GM23338 (cell line): ENCODE measurements around the gene RHOG. TPM values are rescaled to one million over a fixed set of nuclear protein-coding genes. Genes with fewer than 3 reads are reported as not detected.

Experiments used
- ATAC-seq: fragments of 200-7000 bp; cut with Tn5 transposase; 3 replicates; pipeline ENCODE4 v1.9.1; 2020
- DNase-seq: peaks from one replicate; pipeline ENCODE4 v3.0.0-alpha.2; 2015; ENCODE audit warnings: low spot score
- H2AFZ ChIP-seq: fragments of 200-600 bp; sonication (generic); 2 replicates; pipeline ENCODE4 v1.8.0; 2016; ENCODE audit warnings: antibody characterized with exemption, mild to moderate bottlenecking, moderate library complexity
- H3F3A ChIP-seq: fragments of 200-600 bp; sonication (generic); replicated peaks from 2 replicates; pipeline ENCODE4 v1.8.0; 2017; ENCODE audit warnings: antibody characterized with exemption, mixed run types, low read depth
- H3K27ac ChIP-seq: fragments of 200-600 bp; sonication (generic); 2 replicates; pipeline ENCODE4 v1.6.1; 2016; ENCODE audit warnings: low read depth
- H3K27me3 ChIP-seq: fragments of 200-600 bp; sonication (generic); 2 replicates; pipeline ENCODE4 v1.8.0; 2016; ENCODE audit warnings: mild to moderate bottlenecking, mixed run types, moderate library complexity; ENCODE audit not compliant: insufficient read depth
- H3K36me3 ChIP-seq: fragments of 200-600 bp; sonication (generic); 2 replicates; pipeline ENCODE4 v1.8.0; 2016; ENCODE audit warnings: mild to moderate bottlenecking; ENCODE audit not compliant: insufficient read depth
- H3K4me1 ChIP-seq: fragments of 200-600 bp; sonication (generic); 2 replicates; pipeline ENCODE4 v1.8.0; 2016; ENCODE audit warnings: mild to moderate bottlenecking, moderate library complexity; ENCODE audit not compliant: insufficient read depth
- H3K4me2 ChIP-seq: fragments of 200-600 bp; sonication (generic); 2 replicates; pipeline ENCODE4 v1.7.1; 2017; ENCODE audit warnings: mixed run types
- H3K4me3 ChIP-seq: fragments of 200-600 bp; sonication (generic); 2 replicates; pipeline ENCODE4 v1.6.1; 2016; ENCODE audit warnings: mixed run types
- H3K79me2 ChIP-seq: fragments of 200-600 bp; sonication (generic); replicated peaks from 2 replicates; pipeline ENCODE4 v1.8.0; 2017; ENCODE audit warnings: mild to moderate bottlenecking; ENCODE audit not compliant: insufficient read depth
- H3K9me2 ChIP-seq: fragments of 200-600 bp; sonication (generic); 2 replicates; pipeline ENCODE4 v1.8.0; 2017; ENCODE audit not compliant: insufficient read depth
- H4K20me1 ChIP-seq: fragments of 200-600 bp; sonication (generic); replicated peaks from 2 replicates; pipeline ENCODE4 v1.8.0; 2017; ENCODE audit warnings: mild to moderate bottlenecking; ENCODE audit not compliant: insufficient read depth
- H3K27ac Mint-ChIP-seq: 2 replicates; pipeline ENCODE4 v1.8.0; 2020; ENCODE audit warnings: inconsistent platforms, mild to moderate bottlenecking, moderate library complexity, mixed read lengths
- H3K27me3 Mint-ChIP-seq: 3 replicates; pipeline ENCODE4 v1.8.0; 2022; ENCODE audit warnings: low read depth, mild to moderate bottlenecking, moderate library complexity, mixed read lengths, inconsistent platforms; ENCODE audit not compliant: insufficient read depth, poor library complexity
- H3K36me3 Mint-ChIP-seq: 3 replicates; pipeline ENCODE4 v1.8.0; 2021; ENCODE audit warnings: low read depth, mild to moderate bottlenecking, inconsistent platforms, moderate library complexity, mixed read lengths
- H3K4me1 Mint-ChIP-seq: 3 replicates; pipeline ENCODE4 v1.8.0; 2020; ENCODE audit warnings: mild to moderate bottlenecking, inconsistent platforms, mixed read lengths
- H3K4me3 Mint-ChIP-seq: 3 replicates; pipeline ENCODE4 v1.8.0; 2021; ENCODE audit warnings: moderate library complexity, mild to moderate bottlenecking, inconsistent platforms, mixed read lengths
- H3K9me3 Mint-ChIP-seq: 3 replicates; pipeline ENCODE4 v1.8.0; 2020; ENCODE audit warnings: moderate library complexity, mild to moderate bottlenecking, inconsistent platforms, mixed read lengths
- CREB1 ChIP-seq: fragments of 250-450 bp; sonication (Bioruptor Pico); IDR thresholded peaks from 2 replicates; pipeline ENCODE4 v1.5.0; 2020; ENCODE audit warnings: low read depth, mild to moderate bottlenecking, moderate library complexity
- EZH2 ChIP-seq: fragments of 200-600 bp; sonication (generic); IDR thresholded peaks from one replicate; pipeline ENCODE4 v1.8.0; 2017; ENCODE audit warnings: antibody characterized with exemption, mild to moderate bottlenecking, low read depth; ENCODE audit not compliant: unreplicated experiment
- EZH2phosphoT487 ChIP-seq: fragments of 200-600 bp; sonication (generic); IDR thresholded peaks from one replicate; pipeline ENCODE4 v1.8.1; 2018; ENCODE audit warnings: antibody characterized with exemption; ENCODE audit not compliant: unreplicated experiment
- JUNB ChIP-seq: IDR thresholded peaks from one replicate; pipeline ENCODE4 v1.6.1; 2016; ENCODE audit warnings: antibody characterized with exemption; ENCODE audit not compliant: unreplicated experiment
- NANOG ChIP-seq: IDR thresholded peaks from 2 replicates; pipeline ENCODE4 v1.6.1; 2016; ENCODE audit warnings: antibody characterized with exemption, borderline replicate concordance
- POLR2AphosphoS5 ChIP-seq: IDR thresholded peaks from 2 replicates; pipeline ENCODE4 v1.6.1; 2016; ENCODE audit warnings: antibody characterized with exemption, low read depth
- STAT1 ChIP-seq: IDR thresholded peaks from one replicate; pipeline ENCODE4 v1.6.1; 2016; ENCODE audit warnings: antibody characterized with exemption; ENCODE audit not compliant: unreplicated experiment
- ZNF114 ChIP-seq: fragments of 250-450 bp; sonication (Bioruptor Pico); IDR thresholded peaks from 2 replicates; pipeline ENCODE4 v1.5.0; 2020; ENCODE audit warnings: mild to moderate bottlenecking, moderate library complexity
- ZNF331 ChIP-seq: fragments of 250-450 bp; sonication (Bioruptor Pico); IDR thresholded peaks from 2 replicates; pipeline ENCODE4 v1.5.0; 2020; ENCODE audit warnings: low read depth, mild to moderate bottlenecking, moderate library complexity
- polyA plus RNA-seq: library from polyadenylated mRNA; unstranded; fragments of >200 nt; fragmentation: Nextera tagmentation; extraction: Ambion mirVana; gene quantifications from 2 replicates; pipeline ENCODE4 v1.2.1, GENCODE V29; 2016
- total RNA-seq: library from RNA; depleted of rRNA; stranded (reverse); fragments of >200 nt; shearing (Covaris generic); gene quantifications from 2 replicates; pipeline ENCODE4 v1.2.3, GENCODE V29; 2014
- TF ChIP-seq, protein P1 (sequence below): IDR thresholded peaks from one replicate; pipeline ENCODE4 v1.6.1; 2018; ENCODE audit warnings: antibody characterized with exemption; ENCODE audit not compliant: unreplicated experiment
- TF ChIP-seq, protein P2 (sequence below), 2 experiments: fragments of 200-600 bp in 1 of 2; sonication (generic) in 1 of 2; conservative IDR thresholded peaks; 2 replicates each; pipeline versions ENCODE4 v1.5.1 to v1.6.1; 2016 to 2017; ENCODE audit warnings: antibody characterized with exemption in 2 of 2, low read depth in 2 of 2, mild to moderate bottlenecking in 2 of 2, moderate library complexity in 1 of 2
- TF ChIP-seq, protein P3 (sequence below): fragments of 250-450 bp; sonication (Bioruptor Pico); IDR thresholded peaks from 2 replicates; pipeline ENCODE4 v1.5.0; 2020; ENCODE audit warnings: mild to moderate bottlenecking, moderate library complexity
- TF ChIP-seq, protein P4 (sequence below): IDR thresholded peaks from 2 replicates; pipeline ENCODE4 v1.6.1; 2016; ENCODE audit warnings: antibody characterized with exemption

RHOG gene
- total and polyA plus RNA-seq, 2 experiments from 2014 or later, result 26.3 to 38.6 TPM

DNA sequence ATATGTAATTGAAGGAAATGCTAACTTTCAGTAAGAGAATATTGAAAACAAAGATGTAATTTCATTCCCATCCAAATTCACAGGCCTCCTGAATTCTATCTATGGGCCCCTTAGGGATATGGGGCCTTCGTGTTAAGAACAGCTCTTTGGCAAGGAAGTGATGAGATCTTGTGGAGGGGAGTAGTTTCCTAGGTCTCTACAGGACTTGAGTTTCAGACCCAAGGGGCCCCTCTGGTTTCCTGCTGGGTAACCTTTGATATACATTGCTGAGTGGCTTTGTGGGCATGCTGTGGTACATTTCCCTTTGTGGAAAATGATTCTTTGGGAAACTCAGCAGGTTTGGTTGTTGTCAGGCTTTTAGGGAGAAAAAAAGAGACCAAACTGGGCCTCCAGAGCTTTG is 20.9 kb upstream of the RHOG start:
- Histone ChIP-seq H4K20me1 (peaks cover 11% of the 10 kb centered on the region), H3K4me3 (peak overlapping the region; percentile 34; the same call in 1 of the 2 replicates), H3K27me3 (peaks cover 10% of the 10 kb centered on the region), H3K4me1 (peaks cover 43% of the 10 kb centered on the region), H3K9me2 (no peaks in the 10 kb centered on the region), H3K27ac (no peak overlapping the region), H3K79me2 (0 out of 2 replicates have a peak, but pooled peaks cover 4% of the 10 kb centered on the region), H3K36me3 (no peaks in the 10 kb centered on the region), H2AFZ (no peak overlapping the region), H3K4me2 (peak overlapping the region; percentile 52), H3F3A (no peaks in the 10 kb centered on the region)
- TF ChIP-seq, protein P1, sequence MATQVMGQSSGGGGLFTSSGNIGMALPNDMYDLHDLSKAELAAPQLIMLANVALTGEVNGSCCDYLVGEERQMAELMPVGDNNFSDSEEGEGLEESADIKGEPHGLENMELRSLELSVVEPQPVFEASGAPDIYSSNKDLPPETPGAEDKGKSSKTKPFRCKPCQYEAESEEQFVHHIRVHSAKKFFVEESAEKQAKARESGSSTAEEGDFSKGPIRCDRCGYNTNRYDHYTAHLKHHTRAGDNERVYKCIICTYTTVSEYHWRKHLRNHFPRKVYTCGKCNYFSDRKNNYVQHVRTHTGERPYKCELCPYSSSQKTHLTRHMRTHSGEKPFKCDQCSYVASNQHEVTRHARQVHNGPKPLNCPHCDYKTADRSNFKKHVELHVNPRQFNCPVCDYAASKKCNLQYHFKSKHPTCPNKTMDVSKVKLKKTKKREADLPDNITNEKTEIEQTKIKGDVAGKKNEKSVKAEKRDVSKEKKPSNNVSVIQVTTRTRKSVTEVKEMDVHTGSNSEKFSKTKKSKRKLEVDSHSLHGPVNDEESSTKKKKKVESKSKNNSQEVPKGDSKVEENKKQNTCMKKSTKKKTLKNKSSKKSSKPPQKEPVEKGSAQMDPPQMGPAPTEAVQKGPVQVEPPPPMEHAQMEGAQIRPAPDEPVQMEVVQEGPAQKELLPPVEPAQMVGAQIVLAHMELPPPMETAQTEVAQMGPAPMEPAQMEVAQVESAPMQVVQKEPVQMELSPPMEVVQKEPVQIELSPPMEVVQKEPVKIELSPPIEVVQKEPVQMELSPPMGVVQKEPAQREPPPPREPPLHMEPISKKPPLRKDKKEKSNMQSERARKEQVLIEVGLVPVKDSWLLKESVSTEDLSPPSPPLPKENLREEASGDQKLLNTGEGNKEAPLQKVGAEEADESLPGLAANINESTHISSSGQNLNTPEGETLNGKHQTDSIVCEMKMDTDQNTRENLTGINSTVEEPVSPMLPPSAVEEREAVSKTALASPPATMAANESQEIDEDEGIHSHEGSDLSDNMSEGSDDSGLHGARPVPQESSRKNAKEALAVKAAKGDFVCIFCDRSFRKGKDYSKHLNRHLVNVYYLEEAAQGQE, result no peak
- no peak for TF ChIP-seq JUNB
- TF ChIP-seq, protein P2, sequence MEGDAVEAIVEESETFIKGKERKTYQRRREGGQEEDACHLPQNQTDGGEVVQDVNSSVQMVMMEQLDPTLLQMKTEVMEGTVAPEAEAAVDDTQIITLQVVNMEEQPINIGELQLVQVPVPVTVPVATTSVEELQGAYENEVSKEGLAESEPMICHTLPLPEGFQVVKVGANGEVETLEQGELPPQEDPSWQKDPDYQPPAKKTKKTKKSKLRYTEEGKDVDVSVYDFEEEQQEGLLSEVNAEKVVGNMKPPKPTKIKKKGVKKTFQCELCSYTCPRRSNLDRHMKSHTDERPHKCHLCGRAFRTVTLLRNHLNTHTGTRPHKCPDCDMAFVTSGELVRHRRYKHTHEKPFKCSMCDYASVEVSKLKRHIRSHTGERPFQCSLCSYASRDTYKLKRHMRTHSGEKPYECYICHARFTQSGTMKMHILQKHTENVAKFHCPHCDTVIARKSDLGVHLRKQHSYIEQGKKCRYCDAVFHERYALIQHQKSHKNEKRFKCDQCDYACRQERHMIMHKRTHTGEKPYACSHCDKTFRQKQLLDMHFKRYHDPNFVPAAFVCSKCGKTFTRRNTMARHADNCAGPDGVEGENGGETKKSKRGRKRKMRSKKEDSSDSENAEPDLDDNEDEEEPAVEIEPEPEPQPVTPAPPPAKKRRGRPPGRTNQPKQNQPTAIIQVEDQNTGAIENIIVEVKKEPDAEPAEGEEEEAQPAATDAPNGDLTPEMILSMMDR (conservative IDR thresholded peaks at IDR 0.05; ENCODE audit: low read depth in 2 of 2), result no peak
- TF ChIP-seq STAT1, result no peak
- TF ChIP-seq CREB1 (CRISPR knock-in tag), result no peak
- TF ChIP-seq POLR2AphosphoS5, result no peak
- TF ChIP-seq, protein P3, sequence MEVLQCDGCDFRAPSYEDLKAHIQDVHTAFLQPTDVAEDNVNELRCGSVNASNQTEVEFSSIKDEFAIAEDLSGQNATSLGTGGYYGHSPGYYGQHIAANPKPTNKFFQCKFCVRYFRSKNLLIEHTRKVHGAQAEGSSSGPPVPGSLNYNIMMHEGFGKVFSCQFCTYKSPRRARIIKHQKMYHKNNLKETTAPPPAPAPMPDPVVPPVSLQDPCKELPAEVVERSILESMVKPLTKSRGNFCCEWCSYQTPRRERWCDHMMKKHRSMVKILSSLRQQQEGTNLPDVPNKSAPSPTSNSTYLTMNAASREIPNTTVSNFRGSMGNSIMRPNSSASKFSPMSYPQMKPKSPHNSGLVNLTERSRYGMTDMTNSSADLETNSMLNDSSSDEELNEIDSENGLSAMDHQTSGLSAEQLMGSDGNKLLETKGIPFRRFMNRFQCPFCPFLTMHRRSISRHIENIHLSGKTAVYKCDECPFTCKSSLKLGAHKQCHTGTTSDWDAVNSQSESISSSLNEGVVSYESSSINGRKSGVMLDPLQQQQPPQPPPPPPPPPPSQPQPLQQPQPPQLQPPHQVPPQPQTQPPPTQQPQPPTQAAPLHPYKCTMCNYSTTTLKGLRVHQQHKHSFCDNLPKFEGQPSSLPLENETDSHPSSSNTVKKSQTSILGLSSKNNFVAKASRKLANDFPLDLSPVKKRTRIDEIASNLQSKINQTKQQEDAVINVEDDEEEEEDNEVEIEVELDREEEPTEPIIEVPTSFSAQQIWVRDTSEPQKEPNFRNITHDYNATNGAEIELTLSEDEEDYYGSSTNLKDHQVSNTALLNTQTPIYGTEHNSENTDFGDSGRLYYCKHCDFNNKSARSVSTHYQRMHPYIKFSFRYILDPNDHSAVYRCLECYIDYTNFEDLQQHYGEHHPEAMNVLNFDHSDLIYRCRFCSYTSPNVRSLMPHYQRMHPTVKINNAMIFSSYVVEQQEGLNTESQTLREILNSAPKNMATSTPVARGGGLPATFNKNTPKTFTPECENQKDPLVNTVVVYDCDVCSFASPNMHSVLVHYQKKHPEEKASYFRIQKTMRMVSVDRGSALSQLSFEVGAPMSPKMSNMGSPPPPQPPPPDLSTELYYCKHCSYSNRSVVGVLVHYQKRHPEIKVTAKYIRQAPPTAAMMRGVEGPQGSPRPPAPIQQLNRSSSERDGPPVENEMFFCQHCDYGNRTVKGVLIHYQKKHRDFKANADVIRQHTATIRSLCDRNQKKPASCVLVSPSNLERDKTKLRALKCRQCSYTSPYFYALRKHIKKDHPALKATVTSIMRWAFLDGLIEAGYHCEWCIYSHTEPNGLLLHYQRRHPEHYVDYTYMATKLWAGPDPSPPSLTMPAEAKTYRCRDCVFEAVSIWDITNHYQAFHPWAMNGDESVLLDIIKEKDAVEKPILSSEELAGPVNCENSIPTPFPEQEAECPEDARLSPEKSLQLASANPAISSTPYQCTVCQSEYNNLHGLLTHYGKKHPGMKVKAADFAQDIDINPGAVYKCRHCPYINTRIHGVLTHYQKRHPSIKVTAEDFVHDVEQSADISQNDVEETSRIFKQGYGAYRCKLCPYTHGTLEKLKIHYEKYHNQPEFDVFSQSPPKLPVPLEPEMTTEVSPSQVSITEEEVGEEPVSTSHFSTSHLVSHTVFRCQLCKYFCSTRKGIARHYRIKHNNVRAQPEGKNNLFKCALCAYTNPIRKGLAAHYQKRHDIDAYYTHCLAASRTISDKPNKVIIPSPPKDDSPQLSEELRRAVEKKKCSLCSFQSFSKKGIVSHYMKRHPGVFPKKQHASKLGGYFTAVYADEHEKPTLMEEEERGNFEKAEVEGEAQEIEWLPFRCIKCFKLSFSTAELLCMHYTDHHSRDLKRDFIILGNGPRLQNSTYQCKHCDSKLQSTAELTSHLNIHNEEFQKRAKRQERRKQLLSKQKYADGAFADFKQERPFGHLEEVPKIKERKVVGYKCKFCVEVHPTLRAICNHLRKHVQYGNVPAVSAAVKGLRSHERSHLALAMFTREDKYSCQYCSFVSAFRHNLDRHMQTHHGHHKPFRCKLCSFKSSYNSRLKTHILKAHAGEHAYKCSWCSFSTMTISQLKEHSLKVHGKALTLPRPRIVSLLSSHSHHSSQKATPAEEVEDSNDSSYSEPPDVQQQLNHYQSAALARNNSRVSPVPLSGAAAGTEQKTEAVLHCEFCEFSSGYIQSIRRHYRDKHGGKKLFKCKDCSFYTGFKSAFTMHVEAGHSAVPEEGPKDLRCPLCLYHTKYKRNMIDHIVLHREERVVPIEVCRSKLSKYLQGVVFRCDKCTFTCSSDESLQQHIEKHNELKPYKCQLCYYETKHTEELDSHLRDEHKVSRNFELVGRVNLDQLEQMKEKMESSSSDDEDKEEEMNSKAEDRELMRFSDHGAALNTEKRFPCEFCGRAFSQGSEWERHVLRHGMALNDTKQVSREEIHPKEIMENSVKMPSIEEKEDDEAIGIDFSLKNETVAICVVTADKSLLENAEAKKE (CRISPR knock-in tag), result no peak
- TF ChIP-seq NANOG, result no peak
- TF ChIP-seq ZNF114 (CRISPR knock-in tag), result no peak
- TF ChIP-seq EZH2phosphoT487, result no peak
- TF ChIP-seq EZH2, result no peak
- TF ChIP-seq ZNF331, result no peak
- TF ChIP-seq, protein P4, sequence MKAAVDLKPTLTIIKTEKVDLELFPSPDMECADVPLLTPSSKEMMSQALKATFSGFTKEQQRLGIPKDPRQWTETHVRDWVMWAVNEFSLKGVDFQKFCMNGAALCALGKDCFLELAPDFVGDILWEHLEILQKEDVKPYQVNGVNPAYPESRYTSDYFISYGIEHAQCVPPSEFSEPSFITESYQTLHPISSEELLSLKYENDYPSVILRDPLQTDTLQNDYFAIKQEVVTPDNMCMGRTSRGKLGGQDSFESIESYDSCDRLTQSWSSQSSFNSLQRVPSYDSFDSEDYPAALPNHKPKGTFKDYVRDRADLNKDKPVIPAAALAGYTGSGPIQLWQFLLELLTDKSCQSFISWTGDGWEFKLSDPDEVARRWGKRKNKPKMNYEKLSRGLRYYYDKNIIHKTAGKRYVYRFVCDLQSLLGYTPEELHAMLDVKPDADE, result no peak
- Mint-ChIP-seq H3K27ac (no peak overlapping the region), H3K4me1 (peaks cover 48% of the 10 kb centered on the region), H3K36me3 (no peaks in the 10 kb centered on the region), H3K9me3 (no peaks in the 10 kb centered on the region), H3K27me3 (peaks cover 9% of the 10 kb centered on the region), H3K4me3 (no peak overlapping the region)
- ATAC-seq (peak; percentile 74), DNase-seq (peak; percentile 30)
